HG02642 (cell line): Measurements from ENCODE around the gene STON2.
"Not testable (repeated sequence)": the region's sequence is repeated elsewhere in the genome, so short reads cannot be mapped to it uniquely, and the experiment has no call there.

Experiments
- ATAC-seq: cut with Tn5 transposase; IDR thresholded peaks from one replicate; pipeline ENCODE4 v1.9.1; 2021; ENCODE audit warnings: mild to moderate bottlenecking; ENCODE audit not compliant: unreplicated experiment, poor library complexity

STON2 gene

GRCh38 chr14:81385419-81385818 is 14.7 kb downstream of the STON2 start:
- no peak for ATAC-seq

GRCh38 chr14:81384900-81385299 is 15.2 kb downstream of the STON2 start:
- no peak for ATAC-seq

- no peak for ATAC-seq
Measured at GRCh38 chr14:81382517-81383225, 17.5 kb downstream of the STON2 start.

- ATAC-seq = not testable (repeated sequence)
Measured at GRCh38 chr14:81380009-81380408, 20.1 kb downstream of the STON2 start.

- no peak for ATAC-seq
Measured at GRCh38 chr14:81371802-81372201, 28.3 kb downstream of the STON2 start.

GRCh38 chr14:81367563-81367962 is 32.6 kb downstream of the STON2 start:
- ATAC-seq = no peak

GRCh38 chr14:81366884-81367283 is 33.2 kb downstream of the STON2 start:
- no peak for ATAC-seq

- no peak for ATAC-seq
Measured at GRCh38 chr14:81366214-81366613, 33.9 kb downstream of the STON2 start.

- ATAC-seq = no peak
Measured at GRCh38 chr14:81363746-81364378, 36.3 kb downstream of the STON2 start.

GRCh38 chr14:81353691-81354323 is 46.3 kb downstream of the STON2 start:
- no peak for ATAC-seq

GRCh38 chr14:81352413-81352812 is 47.7 kb downstream of the STON2 start:
- ATAC-seq = no peak

- no peak for ATAC-seq
Measured at GRCh38 chr14:81351205-81351604, 48.9 kb downstream of the STON2 start.

- ATAC-seq = no peak
Measured at GRCh38 chr14:81350344-81351130, 49.6 kb downstream of the STON2 start.

GRCh38 chr14:81348061-81348460 is 52.1 kb downstream of the STON2 start:
- no peak for ATAC-seq

- no peak for ATAC-seq
Measured at GRCh38 chr14:81345781-81346180, 54.3 kb downstream of the STON2 start.

- no peak for ATAC-seq
Measured at GRCh38 chr14:81344481-81345160, 55.5 kb downstream of the STON2 start.

GRCh38 chr14:81343701-81344100 is 56.4 kb downstream of the STON2 start:
- ATAC-seq = no peak

- no peak for ATAC-seq
Measured at GRCh38 chr14:81342850-81343580, 57.1 kb downstream of the STON2 start.

GRCh38 chr14:81341781-81342180 is 58.3 kb downstream of the STON2 start:
- no peak for ATAC-seq

GRCh38 chr14:81341370-81341769 is 58.8 kb downstream of the STON2 start:
- no peak for ATAC-seq
